Amniotic epithelial cell (primary cell): ENCODE data around the gene DEFB126.
"Not testable (repeated sequence)": the region's sequence is repeated elsewhere in the genome, so short reads cannot be mapped to it uniquely, and the experiment has no call there.

Experiments used
- DNase-seq: peaks from one replicate; pipeline ENCODE4 v3.0.0-alpha.2; 2010; ENCODE audit warnings: low read depth

Gene DEFB126

GRCh38 chr20:142290-142689, at the start of gene DEFB126:
DEFB126 (plus strand) TSS chr20:142590; CDS start chr20:142629, 39 bp downstream.
- no peak for DNase-seq

GRCh38 chr20:93641-94040, 48.7 kb upstream of the DEFB126 start:
- no peak for DNase-seq

GRCh38 chr20:95215-95614, 47.2 kb upstream of the DEFB126 start:
- DNase-seq: no peak

- DNase-seq: not testable (repeated sequence)
Measured at GRCh38 chr20:97691-98090, 44.7 kb upstream of the DEFB126 start.

- no peak for DNase-seq
Measured at GRCh38 chr20:101975-102374, 40.4 kb upstream of the DEFB126 start.

- no peak for DNase-seq
Measured at GRCh38 chr20:103456-103855, 38.9 kb upstream of the DEFB126 start.

GRCh38 chr20:112396-112795, 30.0 kb upstream of the DEFB126 start:
- no peak for DNase-seq

GRCh38 chr20:117518-117917, 24.9 kb upstream of the DEFB126 start:
- no peak for DNase-seq

GRCh38 chr20:129786-130323, 12.5 kb upstream of the DEFB126 start:
- DNase-seq: not testable (repeated sequence)

GRCh38 chr20:137668-138490, 4.5 kb upstream of the DEFB126 start:
- no peak for DNase-seq

- DNase-seq: no peak
Measured at GRCh38 chr20:145877-146276, 3.5 kb downstream of the DEFB126 start.

GRCh38 chr20:152131-152530, 9.7 kb downstream of the DEFB126 start:
- no peak for DNase-seq

GRCh38 chr20:157154-157553, 14.8 kb downstream of the DEFB126 start, which contains the start of gene DEFB127:
DEFB127 (plus strand) TSS chr20:157454; CDS start chr20:157545, 91 bp downstream.
- DNase-seq: no peak

- DNase-seq: no peak
Measured at GRCh38 chr20:164618-165017, 22.2 kb downstream of the DEFB126 start.

- DNase-seq: no peak
Measured at GRCh38 chr20:168876-169275, 26.5 kb downstream of the DEFB126 start.

- no peak for DNase-seq
Measured at GRCh38 chr20:184288-184687, 41.9 kb downstream of the DEFB126 start.

- DNase-seq: no peak
Measured at GRCh38 chr20:187733-188132, 45.3 kb downstream of the DEFB126 start.

GRCh38 chr20:189611-190010, 47.2 kb downstream of the DEFB126 start, which contains the start of gene DEFB128:
DEFB128 (minus strand) TSS chr20:189711; CDS start chr20:189623, 88 bp downstream.
- no peak for DNase-seq
